ENCODE measurements around the gene ITGB7.

DNA sequence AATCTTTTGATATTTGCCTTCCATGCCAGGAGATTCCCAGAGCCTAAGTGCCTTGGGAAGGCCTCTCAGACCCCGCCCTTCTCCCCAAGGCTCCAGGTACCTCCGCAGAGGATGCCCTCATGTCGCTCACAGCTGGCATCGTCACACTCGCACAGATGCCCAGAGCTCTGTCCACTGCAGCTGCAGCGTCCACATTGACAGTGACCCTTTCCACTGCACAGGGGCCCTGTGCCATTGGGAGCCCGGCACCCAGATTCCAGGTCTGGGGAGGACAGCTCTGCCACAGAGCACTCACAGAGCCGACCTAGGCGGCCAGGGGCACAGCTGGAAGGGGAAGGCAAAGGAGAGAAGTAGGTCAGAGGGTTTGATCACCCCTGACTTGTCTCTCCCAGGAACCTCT is 14.0 kb downstream of the ITGB7 start:
- TF ChIP-seq, protein P1, sequence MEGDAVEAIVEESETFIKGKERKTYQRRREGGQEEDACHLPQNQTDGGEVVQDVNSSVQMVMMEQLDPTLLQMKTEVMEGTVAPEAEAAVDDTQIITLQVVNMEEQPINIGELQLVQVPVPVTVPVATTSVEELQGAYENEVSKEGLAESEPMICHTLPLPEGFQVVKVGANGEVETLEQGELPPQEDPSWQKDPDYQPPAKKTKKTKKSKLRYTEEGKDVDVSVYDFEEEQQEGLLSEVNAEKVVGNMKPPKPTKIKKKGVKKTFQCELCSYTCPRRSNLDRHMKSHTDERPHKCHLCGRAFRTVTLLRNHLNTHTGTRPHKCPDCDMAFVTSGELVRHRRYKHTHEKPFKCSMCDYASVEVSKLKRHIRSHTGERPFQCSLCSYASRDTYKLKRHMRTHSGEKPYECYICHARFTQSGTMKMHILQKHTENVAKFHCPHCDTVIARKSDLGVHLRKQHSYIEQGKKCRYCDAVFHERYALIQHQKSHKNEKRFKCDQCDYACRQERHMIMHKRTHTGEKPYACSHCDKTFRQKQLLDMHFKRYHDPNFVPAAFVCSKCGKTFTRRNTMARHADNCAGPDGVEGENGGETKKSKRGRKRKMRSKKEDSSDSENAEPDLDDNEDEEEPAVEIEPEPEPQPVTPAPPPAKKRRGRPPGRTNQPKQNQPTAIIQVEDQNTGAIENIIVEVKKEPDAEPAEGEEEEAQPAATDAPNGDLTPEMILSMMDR (IDR thresholded peaks at IDR 0.05): no peak
- no peak for TF ChIP-seq EZH2phosphoT487 (IDR thresholded peaks at IDR 0.05)
